ENCODE data around the gene SH2D6. TPM values are rescaled to one million over a fixed set of nuclear protein-coding genes. Genes with fewer than 3 reads are reported as not detected.
A peak's percentile ranks its signal among the peaks of the same experiment; 100 is the strongest.

SH2D6 gene
- total and polyA plus RNA-seq, 2 of the 8 experiments (the other 6 are each of a cell fraction or from before 2014, with no cell fraction given), result 0.42 TPM; not detected in 1

GRCh38 chr2:85455552-85456090, 37.1 kb downstream of the SH2D6 start:
- Histone ChIP-seq H3K14ac (ENCODE audit: insufficient read length) (no peak overlapping the region), H3K9me3 (ENCODE audit: insufficient read depth in 2 of 2, low read depth in 1 of 2, low read length in 1 of 2) (no peaks in the 10 kb centered on the region), H3K4me3 (ENCODE audit: extremely low read depth in 1 of 4, insufficient read depth in 2 of 4, low read depth in 3 of 4, low read length in 4 of 4) (no peak overlapping the region), H2AK5ac (ENCODE audit: low read depth, low read length) (no peak overlapping the region), H2AFZ (ENCODE audit: low read length) (no peak overlapping the region), H3K56ac (replicated peaks; ENCODE audit: insufficient read length, low read depth, low read length) (no peak overlapping the region), H2BK15ac (ENCODE audit: low read length) (no peak overlapping the region), H3K23ac (ENCODE audit: insufficient read length) (no peak overlapping the region), H4K91ac (replicated peaks; ENCODE audit: insufficient read length, low read length) (no peak overlapping the region), H3K79me2 (ENCODE audit: control insufficient read depth in 1 of 2, insufficient read depth in 2 of 2, low read length in 2 of 2) (no peaks in the 10 kb centered on the region), H3K23me2 (ENCODE audit: low read depth, low read length) (no peaks in the 10 kb centered on the region), H2BK120ac (replicated peaks; ENCODE audit: low read depth, low read length) (no peak overlapping the region), H3K79me1 (ENCODE audit: low read depth, low read length) (no peaks in the 10 kb centered on the region), H3K18ac (ENCODE audit: extremely low read depth, low read length) (no peak overlapping the region), H4K20me1 (replicated peaks in 1 of 2; ENCODE audit: control insufficient read depth in 1 of 2, insufficient read depth in 2 of 2, low read length in 2 of 2) (no peaks in the 10 kb centered on the region), H3K27ac (ENCODE audit: low read depth, low read length) (no peak overlapping the region), H2BK20ac (ENCODE audit: low read length) (peak overlapping the region; percentile 87), H2BK12ac (ENCODE audit: low read depth, low read length) (peak overlapping the region; percentile 93; the same call in 1 of the 2 replicates), H4K5ac (ENCODE audit: insufficient read length, low read depth, low read length) (no peak overlapping the region), H3K9ac (replicated peaks in 1 of 4; ENCODE audit: extremely low read depth in 1 of 4, low read depth in 3 of 4, low read length in 3 of 4) (no peak overlapping the region), H3K36me3 (ENCODE audit: control insufficient read depth in 2 of 4, insufficient read depth in 4 of 4, low read length in 3 of 4) (no peaks in the 10 kb centered on the region), H3K4me2 (ENCODE audit: insufficient read depth in 1 of 2, low read depth in 2 of 2, low read length in 2 of 2) (no peak overlapping the region), H3K27me3 (replicated peaks in 1 of 4; ENCODE audit: control insufficient read depth in 3 of 4, extremely low read depth in 1 of 4, insufficient read depth in 3 of 4, low read length in 3 of 4) (peaks cover 0 to 3% (median 1%) of the 10 kb centered on the region in 4 experiments; a peak in 2 of 7 replicates), H4K8ac (ENCODE audit: extremely low read depth, insufficient read depth, low read length) (no peak overlapping the region; the same call in 1 of the 2 replicates), H3K4ac (replicated peaks; ENCODE audit: insufficient read length, low read depth, low read length) (no peak overlapping the region), H3K4me1 (replicated peaks in 1 of 4; ENCODE audit: control insufficient read depth in 3 of 4, insufficient read depth in 4 of 4, low read length in 3 of 4) (peaks cover 7 to 14% (median 10%) of the 10 kb centered on the region in 4 experiments), H2BK5ac (ENCODE audit: low read depth, low read length) (0 out of 2 replicates have a peak overlapping the region, but pooled peaks have one; percentile 54)
- ChIA-PET CTCF (ENCODE audit: partially characterized antibody) (interaction anchor here (0.8 to 1.8 kb wide), 17 partner anchors 9 to 140 kb away, joined by 3 to 12 read pairs (median 4); partner anchors contain the start of genes MAT2A, RNF181 and TGOLN2), POLR2A (ENCODE audit: partially characterized antibody) (interaction anchor here (1.1 to 55.3 kb wide), 5 partner anchors 10 to 91 kb away, joined by 3 to 1889 read pairs (median 7); partner anchors contain the start of genes GGCX and MAT2A)
- DNase-seq (ENCODE audit: low read depth in 1 of 2, low spot score in 2 of 2), result no peak
- TF ChIP-seq MAFK (IDR thresholded peaks at IDR 0.05; ENCODE audit: low read depth, low read length) (peak; percentile 72), CTCF (IDR thresholded peaks at IDR 0.05; ENCODE audit: control extremely low read depth in 1 of 3, insufficient read depth in 1 of 3, low read depth in 1 of 3, low read length in 3 of 3) (peak in 2 of 3 experiments; percentile 7 to 22; a peak in 1 of 4 replicates), BACH1 (IDR thresholded peaks at IDR 0.05; ENCODE audit: low read length) (no peak)
- no peak for FAIRE-seq
- 80% methylated on average over 1 of the region's 1 CpG; no CpG with 5 or more reads in 1 of the 2 experiments for WGBS, 2 experiments (ENCODE audit: extremely low coverage in 1 of 2, insufficient coverage in 1 of 2, insufficient read length in 1 of 2, insufficient replicate concordance in 2 of 2, low coverage in 1 of 2, low lambda C conversion rate in 2 of 2, missing lambda C conversion rate in 1 of 2)

All from H1 (cell line).